T-helper 2 cell (primary cell): ENCODE results near the gene ATP10B.
"Not testable (repeated sequence)": the region's sequence is repeated elsewhere in the genome, so short reads cannot be mapped to it uniquely, and the experiment has no call there.

ENCODE experiments used
- DNase-seq, 5 experiments: peaks; one replicate each; pipeline versions ENCODE4 v3.0.0 to v3.0.0-alpha.2; 2012 to 2022
- total RNA-seq, 2 donors: gene quantifications; one replicate each; lab custom pipeline; 2026; lab: John Stamatoyannopoulos, UW

Gene ATP10B, protein sequence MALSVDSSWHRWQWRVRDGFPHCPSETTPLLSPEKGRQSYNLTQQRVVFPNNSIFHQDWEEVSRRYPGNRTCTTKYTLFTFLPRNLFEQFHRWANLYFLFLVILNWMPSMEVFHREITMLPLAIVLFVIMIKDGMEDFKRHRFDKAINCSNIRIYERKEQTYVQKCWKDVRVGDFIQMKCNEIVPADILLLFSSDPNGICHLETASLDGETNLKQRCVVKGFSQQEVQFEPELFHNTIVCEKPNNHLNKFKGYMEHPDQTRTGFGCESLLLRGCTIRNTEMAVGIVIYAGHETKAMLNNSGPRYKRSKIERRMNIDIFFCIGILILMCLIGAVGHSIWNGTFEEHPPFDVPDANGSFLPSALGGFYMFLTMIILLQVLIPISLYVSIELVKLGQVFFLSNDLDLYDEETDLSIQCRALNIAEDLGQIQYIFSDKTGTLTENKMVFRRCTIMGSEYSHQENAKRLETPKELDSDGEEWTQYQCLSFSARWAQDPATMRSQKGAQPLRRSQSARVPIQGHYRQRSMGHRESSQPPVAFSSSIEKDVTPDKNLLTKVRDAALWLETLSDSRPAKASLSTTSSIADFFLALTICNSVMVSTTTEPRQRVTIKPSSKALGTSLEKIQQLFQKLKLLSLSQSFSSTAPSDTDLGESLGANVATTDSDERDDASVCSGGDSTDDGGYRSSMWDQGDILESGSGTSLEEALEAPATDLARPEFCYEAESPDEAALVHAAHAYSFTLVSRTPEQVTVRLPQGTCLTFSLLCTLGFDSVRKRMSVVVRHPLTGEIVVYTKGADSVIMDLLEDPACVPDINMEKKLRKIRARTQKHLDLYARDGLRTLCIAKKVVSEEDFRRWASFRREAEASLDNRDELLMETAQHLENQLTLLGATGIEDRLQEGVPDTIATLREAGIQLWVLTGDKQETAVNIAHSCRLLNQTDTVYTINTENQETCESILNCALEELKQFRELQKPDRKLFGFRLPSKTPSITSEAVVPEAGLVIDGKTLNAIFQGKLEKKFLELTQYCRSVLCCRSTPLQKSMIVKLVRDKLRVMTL (N-terminal part only)
- total RNA-seq = 0 reads per million in 2 donors

DNA sequence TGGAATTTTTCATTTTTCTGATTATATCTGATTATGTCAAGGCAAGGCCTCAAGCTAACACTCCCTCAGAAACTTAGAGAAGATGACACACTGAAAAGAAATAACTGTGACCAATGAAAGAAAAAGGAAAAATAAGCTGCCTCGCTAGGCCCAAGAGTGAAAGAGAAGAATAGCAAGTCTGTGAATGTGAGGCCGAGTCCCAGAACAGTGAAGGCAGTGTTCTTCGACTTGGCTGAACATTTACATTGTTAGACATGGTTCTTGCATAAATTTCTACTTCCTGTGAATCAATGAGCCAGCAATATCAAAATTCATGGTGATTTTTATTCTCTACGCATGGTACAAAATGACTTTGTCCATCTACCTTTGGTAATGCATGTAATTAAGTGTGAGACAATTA, at the start of gene ATP10B:
Gene ATP10B (minus strand): TSS at position 163 of the 400 bp plus-strand sequence. CDS start 164,137 bp downstream, outside the sequence.
- no peak for DNase-seq

DNA sequence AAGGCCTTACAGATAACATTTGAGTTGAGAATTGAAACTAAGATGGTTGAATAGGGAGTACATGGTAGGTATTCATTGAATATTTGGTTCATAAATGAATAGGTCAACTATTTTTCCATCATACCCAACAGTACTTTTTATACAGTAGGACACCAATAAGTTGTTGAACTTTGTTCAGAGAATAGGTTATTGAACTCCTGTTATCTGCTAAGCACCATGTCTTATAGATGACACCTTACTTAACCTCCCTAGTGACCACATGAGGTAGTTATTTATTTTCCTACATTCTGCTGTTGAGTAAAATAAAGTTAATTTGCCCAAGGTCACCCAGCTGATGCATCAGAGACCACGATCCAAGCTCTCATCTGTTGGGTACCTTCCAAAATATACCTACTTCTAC, 49.6 kb upstream of the ATP10B start:
- no peak for DNase-seq

- DNase-seq = no peak
Observed at GRCh38 chr5:160899735-160900134, 47.7 kb upstream of the ATP10B start.

- DNase-seq = not testable (repeated sequence)
Observed at GRCh38 chr5:160893180-160893964, 41.4 kb upstream of the ATP10B start.

DNA sequence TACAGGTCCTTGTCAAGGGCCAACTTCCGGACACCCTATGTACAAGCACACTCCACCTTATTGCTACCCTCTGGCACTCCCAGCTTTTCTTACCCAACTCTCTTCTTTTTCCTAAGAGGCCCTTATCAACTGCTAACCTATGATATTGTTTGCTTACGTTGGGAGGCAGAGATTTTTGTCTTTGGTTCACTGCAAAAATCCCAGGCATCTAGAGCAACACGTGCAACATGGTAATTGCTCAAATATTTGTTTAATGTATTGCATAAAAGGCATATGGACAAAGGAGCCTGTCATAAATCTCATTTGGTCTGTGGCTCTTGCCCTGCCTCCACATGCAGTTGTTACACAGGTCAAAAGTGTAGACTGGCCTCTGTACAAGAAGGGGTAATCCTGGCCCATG, 35.8 kb upstream of the ATP10B start:
- DNase-seq = no peak

DNA sequence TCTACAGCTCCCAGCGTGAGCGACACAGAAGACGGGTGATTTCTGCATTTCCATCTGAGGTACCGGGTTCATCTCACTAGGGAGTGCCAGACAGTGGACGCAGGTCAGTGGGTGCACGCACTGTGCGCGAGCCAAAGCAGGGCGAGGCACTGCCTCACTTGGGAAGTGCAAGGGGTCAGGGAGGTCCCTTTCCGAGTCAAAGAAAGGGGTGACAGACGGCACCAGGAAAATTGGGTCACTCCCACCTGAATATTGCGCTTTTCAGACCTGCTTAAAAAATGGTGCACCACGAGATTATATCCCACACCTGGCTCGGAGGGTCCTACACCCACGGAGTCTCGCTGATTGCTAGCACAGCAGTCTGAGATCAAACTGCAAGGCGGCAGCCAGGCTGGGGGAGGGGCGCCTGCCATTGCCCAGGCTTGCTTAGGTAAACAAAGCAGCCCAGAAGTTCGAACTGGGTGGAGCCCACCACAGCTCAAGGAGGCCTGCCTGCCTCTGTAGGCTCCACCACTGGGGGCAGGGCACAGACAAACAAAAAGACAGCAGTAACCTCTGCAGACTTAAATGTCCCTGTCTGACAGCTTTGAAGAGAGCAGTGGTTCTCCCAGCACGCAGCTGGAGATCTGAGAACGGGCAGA, 21.7 kb upstream of the ATP10B start:
- DNase-seq = not testable (repeated sequence)

DNA sequence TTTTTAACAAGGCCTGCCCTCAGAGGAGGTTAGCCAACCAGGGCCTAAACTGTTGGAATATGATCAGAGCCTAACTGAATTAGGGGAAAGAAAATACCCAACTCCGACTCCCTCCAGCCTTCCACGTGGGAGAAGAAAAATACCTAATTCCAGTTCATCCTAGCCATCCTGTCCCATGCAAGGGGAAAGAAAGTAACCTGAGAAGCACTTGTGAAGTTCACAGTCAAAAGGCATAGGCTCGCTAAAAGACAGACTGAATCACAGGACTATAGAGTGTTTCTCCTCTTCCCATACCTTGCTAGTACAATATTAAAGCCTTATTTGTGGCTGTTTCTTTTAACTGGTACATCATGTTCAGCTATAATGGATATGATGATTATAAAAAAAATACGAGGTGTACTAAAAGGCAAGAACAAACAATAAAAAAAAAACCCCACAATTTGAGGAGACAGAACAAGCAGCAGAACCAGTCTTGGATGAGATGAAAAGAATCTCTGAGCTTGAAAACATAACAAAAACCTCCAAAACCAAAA, 18.0 kb upstream of the ATP10B start:
- DNase-seq = no peak

- DNase-seq = no peak
Observed at GRCh38 chr5:160867976-160868375, 16.0 kb upstream of the ATP10B start.

DNA sequence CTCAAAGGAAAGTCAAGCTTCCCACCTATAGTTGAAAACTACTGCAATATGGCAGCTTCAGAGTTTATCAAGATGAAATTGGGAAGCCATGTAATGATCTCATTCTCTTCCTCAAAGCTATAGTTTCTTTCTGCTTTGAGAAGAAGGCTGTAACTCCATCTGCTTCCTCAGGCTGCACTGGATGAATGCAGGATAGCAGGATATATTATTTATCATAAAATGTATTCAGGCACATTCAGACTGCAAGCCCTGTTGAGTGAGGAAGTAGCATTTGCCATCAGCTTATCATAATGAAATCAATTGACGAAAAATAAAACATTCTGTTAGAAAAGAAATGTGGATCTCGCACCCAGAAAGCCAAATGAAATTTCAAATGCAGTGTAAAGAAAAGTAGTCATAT, 560 bp downstream of the ATP10B start:
- DNase-seq = no peak

GRCh38 chr5:160850421-160850820, 1.6 kb downstream of the ATP10B start:
- DNase-seq = no peak

GRCh38 chr5:160847526-160848085, 4.4 kb downstream of the ATP10B start:
- DNase-seq = no peak

- DNase-seq = no peak
Observed at GRCh38 chr5:160846642-160847041, 5.4 kb downstream of the ATP10B start.

DNA sequence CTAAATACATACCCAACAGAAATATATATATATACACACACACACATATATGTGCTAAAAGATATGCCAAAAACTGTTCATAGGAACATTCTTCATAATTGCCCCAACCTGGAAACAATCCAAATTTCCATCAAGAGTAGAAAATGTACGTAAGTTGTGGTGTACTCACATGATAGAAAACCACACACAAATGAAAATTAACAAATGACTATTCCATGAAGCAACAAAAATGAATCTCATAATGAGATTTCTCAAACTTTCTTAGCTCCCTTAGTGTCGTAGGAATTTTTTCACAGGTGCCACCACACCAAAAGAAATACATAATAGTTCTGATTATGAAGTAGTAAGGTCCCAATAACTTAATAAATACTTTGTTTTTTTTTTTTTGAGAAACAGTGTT, 7.8 kb downstream of the ATP10B start:
- DNase-seq = no peak

- DNase-seq = peak in 1 of 5 experiments; percentile 19
Observed at GRCh38 chr5:160843240-160843639, 8.8 kb downstream of the ATP10B start.

GRCh38 chr5:160837749-160838593, 14.0 kb downstream of the ATP10B start:
- DNase-seq = no peak

- no peak for DNase-seq
Observed at GRCh38 chr5:160837211-160837610, 14.8 kb downstream of the ATP10B start.

- no peak for DNase-seq
Observed at GRCh38 chr5:160835818-160836528, 16.0 kb downstream of the ATP10B start.

- DNase-seq = no peak
Observed at GRCh38 chr5:160835376-160835775, 16.6 kb downstream of the ATP10B start.

- no peak for DNase-seq
Observed at GRCh38 chr5:160833806-160834205, 18.2 kb downstream of the ATP10B start.

DNA sequence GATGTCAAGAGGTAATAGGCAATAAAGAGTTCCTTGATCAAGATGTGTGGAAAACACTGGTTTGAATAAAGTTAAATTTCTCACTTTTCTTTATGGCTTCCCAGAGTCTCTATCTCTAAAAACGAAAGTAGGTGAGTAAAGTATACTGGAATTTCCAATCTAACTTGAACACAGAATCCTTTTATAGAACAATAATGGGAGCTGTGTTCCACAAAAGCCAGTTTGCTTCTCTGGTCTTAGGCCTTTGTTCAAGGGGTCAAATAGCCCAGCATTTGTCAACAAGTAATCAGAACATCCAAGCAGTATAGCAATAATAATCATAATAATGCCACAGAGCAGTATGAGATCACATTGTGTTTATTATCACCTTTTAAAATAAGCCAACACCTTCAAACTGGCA, 20.2 kb downstream of the ATP10B start:
- no peak for DNase-seq
